Gastrocnemius medialis (tissue), 4 donors: Measurements from ENCODE around the gene SCARB1.

ENCODE experiments used
- POLR2A ChIP-seq, 2 donors: fragments of 450-650 bp; IDR thresholded peaks; one replicate each; pipeline ENCODE4 v1.6.1; 2017; ENCODE audit warnings: antibody characterized with exemption in 2 of 2, mild to moderate bottlenecking in 2 of 2, moderate library complexity in 2 of 2
- TF ChIP-seq, protein P1 (sequence below), 5 experiments: fragments of 450-650 bp in 3 of 5; fragments of 200-600 bp in 2 of 5; sonication (generic) in 2 of 5; IDR thresholded peaks in 4 of 5; conservative IDR thresholded peaks in 1 of 5; 1 replicate in 4 of 5; 2 replicates in 1 of 5; pipeline ENCODE4 v1.5.1; 2016 to 2019; ENCODE audit warnings: antibody characterized with exemption in 5 of 5, mild to moderate bottlenecking in 3 of 5, moderate library complexity in 3 of 5

DNA sequence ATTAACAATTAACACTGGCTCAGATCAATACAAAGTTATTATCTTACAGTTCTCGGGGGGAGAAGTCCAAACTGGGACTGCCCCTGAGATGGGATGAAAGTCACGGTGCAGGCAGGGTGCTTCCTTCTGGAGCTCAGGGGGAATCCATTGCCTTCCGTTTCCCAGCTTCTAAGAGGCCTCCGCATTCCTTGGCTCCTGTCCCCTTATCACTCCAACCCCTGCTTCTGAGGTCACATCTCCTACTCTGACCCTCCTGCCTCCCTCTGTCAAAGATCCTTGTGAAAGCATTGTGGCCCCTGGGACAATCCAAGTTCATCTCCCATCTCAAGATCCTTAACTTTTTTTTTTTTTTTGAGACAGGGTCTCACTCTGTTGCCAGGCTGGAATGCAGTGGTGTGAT is 30.8 kb downstream of the SCARB1 start:
- TF ChIP-seq, protein P1, sequence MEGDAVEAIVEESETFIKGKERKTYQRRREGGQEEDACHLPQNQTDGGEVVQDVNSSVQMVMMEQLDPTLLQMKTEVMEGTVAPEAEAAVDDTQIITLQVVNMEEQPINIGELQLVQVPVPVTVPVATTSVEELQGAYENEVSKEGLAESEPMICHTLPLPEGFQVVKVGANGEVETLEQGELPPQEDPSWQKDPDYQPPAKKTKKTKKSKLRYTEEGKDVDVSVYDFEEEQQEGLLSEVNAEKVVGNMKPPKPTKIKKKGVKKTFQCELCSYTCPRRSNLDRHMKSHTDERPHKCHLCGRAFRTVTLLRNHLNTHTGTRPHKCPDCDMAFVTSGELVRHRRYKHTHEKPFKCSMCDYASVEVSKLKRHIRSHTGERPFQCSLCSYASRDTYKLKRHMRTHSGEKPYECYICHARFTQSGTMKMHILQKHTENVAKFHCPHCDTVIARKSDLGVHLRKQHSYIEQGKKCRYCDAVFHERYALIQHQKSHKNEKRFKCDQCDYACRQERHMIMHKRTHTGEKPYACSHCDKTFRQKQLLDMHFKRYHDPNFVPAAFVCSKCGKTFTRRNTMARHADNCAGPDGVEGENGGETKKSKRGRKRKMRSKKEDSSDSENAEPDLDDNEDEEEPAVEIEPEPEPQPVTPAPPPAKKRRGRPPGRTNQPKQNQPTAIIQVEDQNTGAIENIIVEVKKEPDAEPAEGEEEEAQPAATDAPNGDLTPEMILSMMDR (IDR thresholded peaks at IDR 0.05 in 4 of 5, conservative IDR thresholded peaks at IDR 0.05 in 1 of 5) = no peak
- TF ChIP-seq POLR2A (IDR thresholded peaks at IDR 0.05) = no peak
